Muscle of leg (tissue), 11 donors: ENCODE measurements around the gene SPAG17. TPM values are rescaled to one million over a fixed set of nuclear protein-coding genes. Genes with fewer than 3 reads are reported as not detected.
"Not testable (repeated sequence)": the region's sequence is repeated elsewhere in the genome, so short reads cannot be mapped to it uniquely, and the experiment has no call there.

Source experiments
- DNase-seq: peaks from one replicate; pipeline ENCODE4 v3.0.0; 2013
- H3K27ac ChIP-seq: one replicate; pipeline ENCODE4 v1.5.1; 2013; ENCODE audit warnings: mild to moderate bottlenecking, low read length, control low read depth
- H3K27me3 ChIP-seq: one replicate; pipeline ENCODE4 v1.6.1; 2013; ENCODE audit warnings: low read length; ENCODE audit not compliant: control insufficient read depth, insufficient read depth
- H3K36me3 ChIP-seq: one replicate; pipeline ENCODE4 v1.6.1; 2013; ENCODE audit warnings: low read length; ENCODE audit not compliant: control insufficient read depth, insufficient read depth
- H3K4me1 ChIP-seq: one replicate; pipeline ENCODE4 v1.6.1; 2013; ENCODE audit warnings: low read length; ENCODE audit not compliant: control insufficient read depth, insufficient read depth
- H3K4me3 ChIP-seq: one replicate; pipeline ENCODE4 v1.5.1; 2013; ENCODE audit warnings: low read length, control low read depth
- H3K9me3 ChIP-seq: replicated peaks from 2 replicates; pipeline ENCODE4 v1.6.1; 2013; ENCODE audit warnings: low read depth, low read length; ENCODE audit not compliant: control insufficient read depth
- WGBS: methylation state at CpG from one replicate; pipeline ENCODE4 v1.1.5; 2013; ENCODE audit warnings: missing lambda C conversion rate; ENCODE audit not compliant: insufficient coverage; 5-methylcytosine and 5-hydroxymethylcytosine counted together
- polyA plus RNA-seq, 8 donors: library from polyadenylated mRNA; unstranded; fragments of 120-200 nt; gene quantifications; one replicate each; pipeline versions ENCODE4 v1.2.1 to v1.2.3, GENCODE V29; 2013; ENCODE audit warnings: inconsistent platforms in 1 of 8, low replicate concordance in 1 of 8; ENCODE audit not compliant: insufficient read length in 8 of 8, insufficient read depth in 1 of 8
- total RNA-seq: library from RNA; stranded (reverse); fragments of 120-200 nt; gene quantifications from one replicate; pipeline ENCODE4 v1.2.4, GENCODE V29; 2013

SPAG17 gene
- total and polyA plus RNA-seq, 9 donors = 0.76 to 4.4 (median 1.6) TPM

GRCh38 chr1:117925981-117926380 lies 259.0 kb downstream of the SPAG17 start:
- Histone ChIP-seq H3K36me3 (no peaks in the 10 kb centered on the region), H3K27me3 (no peaks in the 10 kb centered on the region), H3K9me3 (no peaks in the 10 kb centered on the region), H3K4me3 (no peak overlapping the region), H3K27ac (no peak overlapping the region), H3K4me1 (peaks cover 8% of the 10 kb centered on the region)
- WGBS = 72% methylated on average over 2 of the region's 3 CpGs
- DNase-seq = peak; percentile 9

DNA sequence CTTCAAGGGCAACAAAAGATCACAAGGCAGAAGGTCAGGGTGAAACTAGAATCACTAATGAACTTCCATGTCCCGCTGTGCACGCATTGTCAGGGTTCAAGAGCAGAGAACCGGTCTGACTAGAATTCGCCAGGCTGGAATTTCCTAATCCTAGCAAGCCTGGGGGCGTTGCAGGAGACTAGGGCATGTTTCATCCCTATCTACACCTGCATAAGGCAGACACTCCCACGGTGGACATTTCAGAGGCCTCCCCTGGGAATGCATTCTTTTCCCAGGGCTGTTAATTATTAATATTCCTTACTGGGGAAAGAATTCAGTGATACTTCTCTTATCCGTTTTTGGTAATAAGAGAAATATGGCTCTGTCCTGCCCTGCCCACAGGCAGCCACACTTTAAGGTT lies 262.3 kb downstream of the SPAG17 start:
- DNase-seq, H3K27ac ChIP-seq, H3K4me3 ChIP-seq, H3K27me3 ChIP-seq, H3K9me3 ChIP-seq, H3K4me1 ChIP-seq, H3K36me3 ChIP-seq: not testable (repeated sequence)
- WGBS = 96% methylated on average over 5 of the region's 7 CpGs

DNA sequence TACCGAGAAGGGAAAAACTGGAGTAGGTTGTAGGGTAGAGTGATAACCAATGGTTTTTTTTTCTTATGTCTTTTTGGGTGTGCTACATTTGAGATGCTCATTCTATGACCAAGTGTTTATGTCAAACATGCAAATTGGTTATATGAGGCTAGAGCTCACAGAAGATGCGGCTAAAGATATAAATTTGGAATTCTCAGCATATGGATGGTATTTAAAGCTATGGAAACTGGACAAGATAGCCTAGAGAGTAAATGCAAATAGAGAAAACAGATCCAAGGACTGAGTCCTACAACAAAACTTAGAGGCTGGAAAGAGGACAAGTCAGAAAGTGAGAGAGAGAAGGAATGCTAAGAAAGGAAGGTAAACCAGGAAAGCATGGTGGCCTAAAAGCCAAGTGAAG lies 263.0 kb downstream of the SPAG17 start:
- H3K27me3 ChIP-seq = no peaks in the 10 kb centered on the region
- DNase-seq = no peak
- H3K4me1 ChIP-seq = no peaks in the 10 kb centered on the region
- H3K4me3 ChIP-seq = no peak overlapping the region
- no peaks in the 10 kb centered on the region for H3K9me3 ChIP-seq
- peaks cover 3% of the 10 kb centered on the region for H3K36me3 ChIP-seq
- WGBS = 100% methylated on average over 1 of the region's 2 CpGs
- H3K27ac ChIP-seq = no peak overlapping the region

DNA sequence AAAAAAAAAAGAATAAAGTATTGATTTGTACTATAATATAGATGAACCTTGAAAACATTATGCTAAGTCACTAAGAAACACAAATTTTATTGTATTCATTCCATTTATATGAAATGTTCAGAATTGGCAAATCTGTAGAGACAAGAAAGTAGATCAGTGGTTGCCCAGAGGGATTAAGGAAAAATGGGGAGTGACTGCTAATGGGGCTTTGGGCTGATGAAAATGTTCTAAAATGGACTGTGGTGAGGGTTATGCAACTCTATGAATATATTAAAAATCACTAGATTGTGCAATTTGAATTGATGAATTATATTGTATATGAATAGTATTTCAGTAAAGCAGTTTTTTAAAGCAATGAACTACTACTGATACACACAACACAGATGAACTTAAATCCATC lies 265.7 kb downstream of the SPAG17 start:
- no peak overlapping the region for H3K4me3 ChIP-seq

GRCh38 chr1:117911051-117911450 lies 274.0 kb downstream of the SPAG17 start:
- peaks cover 22% of the 10 kb centered on the region for H3K36me3 ChIP-seq
- DNase-seq = no peak
- H3K27me3 ChIP-seq = no peaks in the 10 kb centered on the region
- no peaks in the 10 kb centered on the region for H3K4me1 ChIP-seq
- H3K9me3 ChIP-seq = no peaks in the 10 kb centered on the region
- no peak overlapping the region for H3K27ac ChIP-seq
- no peak overlapping the region for H3K4me3 ChIP-seq

More for the DNA sequence above, 265.7 kb downstream of the SPAG17 start:
- no peak overlapping the region for H3K27ac ChIP-seq
- no peaks in the 10 kb centered on the region for H3K27me3 ChIP-seq
- H3K9me3 ChIP-seq = no peaks in the 10 kb centered on the region
- DNase-seq = no peak
- H3K4me1 ChIP-seq = no peaks in the 10 kb centered on the region
- H3K36me3 ChIP-seq = peaks cover 14% of the 10 kb centered on the region

- no peak overlapping the region for H3K27ac ChIP-seq
- H3K27me3 ChIP-seq = no peaks in the 10 kb centered on the region
- no peaks in the 10 kb centered on the region for H3K4me1 ChIP-seq
- H3K9me3 ChIP-seq = no peaks in the 10 kb centered on the region
- H3K36me3 ChIP-seq = peaks cover 24% of the 10 kb centered on the region
- 100% methylated on average over 1 of the region's 2 CpGs for WGBS
- no peak for DNase-seq
- no peak overlapping the region for H3K4me3 ChIP-seq
Measured at GRCh38 chr1:117905019-117905418, 280.0 kb downstream of the SPAG17 start.

- no peak for DNase-seq
- no peaks in the 10 kb centered on the region for H3K27me3 ChIP-seq
- no peaks in the 10 kb centered on the region for H3K9me3 ChIP-seq
- 100% methylated on average over 3 of the region's 3 CpGs for WGBS
- H3K4me1 ChIP-seq = no peaks in the 10 kb centered on the region
- no peak overlapping the region for H3K4me3 ChIP-seq
- peaks cover 26% of the 10 kb centered on the region for H3K36me3 ChIP-seq
- H3K27ac ChIP-seq = no peak overlapping the region
Measured at GRCh38 chr1:117904485-117904884, 280.5 kb downstream of the SPAG17 start.
